ENCODE measurements around the gene PXN.
"Not testable (repeated sequence)": the region's sequence is repeated elsewhere in the genome, so short reads cannot be mapped to it uniquely, and the experiment has no call there.

Gene PXN

GRCh38 chr12:120262852-120263747, 2.4 kb downstream of the PXN start:
- no peak for DNase-seq (ENCODE audit: low read depth in 3 of 3)

- DNase-seq (ENCODE audit: low read depth in 3 of 3), result no peak
Measured at GRCh38 chr12:120261951-120262851, 3.3 kb downstream of the PXN start.

GRCh38 chr12:120260607-120261006, 4.9 kb downstream of the PXN start:
- no peak for DNase-seq (ENCODE audit: low read depth in 3 of 3)

- DNase-seq (ENCODE audit: low read depth in 3 of 3), result no peak
Measured at GRCh38 chr12:120259418-120260202, 5.9 kb downstream of the PXN start.

GRCh38 chr12:120258323-120258896, 7.1 kb downstream of the PXN start:
- DNase-seq (ENCODE audit: low read depth in 3 of 3), result no peak

GRCh38 chr12:120257041-120257821, 8.3 kb downstream of the PXN start:
- DNase-seq (ENCODE audit: low read depth in 3 of 3), result no peak

GRCh38 chr12:120254809-120255208, 10.7 kb downstream of the PXN start:
- no peak for DNase-seq (ENCODE audit: low read depth in 3 of 3)

GRCh38 chr12:120253313-120253712, 12.2 kb downstream of the PXN start:
- DNase-seq (ENCODE audit: low read depth in 3 of 3), result not testable (repeated sequence)

- DNase-seq (ENCODE audit: low read depth in 3 of 3), result peak in 2 of 3 experiments; percentile 58 to 63
Measured at GRCh38 chr12:120252071-120252906, 13.2 kb downstream of the PXN start.

GRCh38 chr12:120251364-120252070, 14.0 kb downstream of the PXN start:
- not testable (repeated sequence) for DNase-seq (ENCODE audit: low read depth in 3 of 3)

GRCh38 chr12:120249875-120250795, 15.4 kb downstream of the PXN start:
- no peak for DNase-seq (ENCODE audit: low read depth in 3 of 3)

GRCh38 chr12:120249266-120249874, 16.2 kb downstream of the PXN start:
- no peak for DNase-seq (ENCODE audit: low read depth in 3 of 3)

- DNase-seq (ENCODE audit: low read depth in 3 of 3), result no peak
Measured at GRCh38 chr12:120247621-120248030, 17.9 kb downstream of the PXN start.

- DNase-seq (ENCODE audit: low read depth in 3 of 3), result no peak
Measured at GRCh38 chr12:120247183-120247582, 18.3 kb downstream of the PXN start.

- not testable (repeated sequence) for DNase-seq (ENCODE audit: low read depth in 3 of 3)
Measured at GRCh38 chr12:120246705-120247104, 18.8 kb downstream of the PXN start.

GRCh38 chr12:120242971-120243699, 22.4 kb downstream of the PXN start:
- DNase-seq (ENCODE audit: low read depth in 3 of 3), result no peak
